Pons (tissue), 1 donor: ENCODE results near the gene TMEM8B.

Experiments used
- DNase-seq: peaks from one replicate; pipeline ENCODE4 v3.0.0-alpha.2; 2016; ENCODE audit warnings: low spot score

TMEM8B gene

DNA sequence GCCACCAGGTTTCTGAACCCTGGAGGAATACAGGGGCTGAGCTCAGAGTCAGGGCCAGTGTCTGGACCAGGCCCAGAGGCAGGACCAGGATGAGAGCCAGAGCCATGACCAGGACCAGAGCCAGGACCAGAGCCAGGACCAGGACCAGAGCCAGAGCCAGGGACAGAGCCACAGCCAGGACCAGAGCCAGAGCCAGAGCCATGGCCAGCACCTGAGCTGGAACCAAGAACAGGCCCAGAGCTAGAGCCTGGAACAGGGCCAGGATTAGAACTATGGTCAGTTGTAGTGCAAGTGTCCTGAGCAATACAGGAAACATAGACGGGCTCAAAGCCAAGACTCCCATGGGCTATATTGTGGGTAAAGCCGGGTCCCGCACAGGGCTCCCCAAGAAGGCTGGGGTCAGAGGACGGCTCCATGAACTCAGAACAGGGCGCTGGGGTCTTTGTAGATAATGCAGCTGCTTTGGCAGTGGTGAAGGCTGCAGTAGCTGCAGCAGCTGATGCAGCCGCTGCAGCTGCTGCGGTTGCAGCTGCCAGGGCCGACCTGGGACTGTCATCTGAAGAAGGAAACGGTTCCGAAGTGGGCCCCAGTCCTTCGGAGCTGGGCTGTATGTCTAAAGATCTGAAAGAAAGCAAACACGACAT, 17.5 kb upstream of the TMEM8B start:
- DNase-seq = peak; percentile 42

DNA sequence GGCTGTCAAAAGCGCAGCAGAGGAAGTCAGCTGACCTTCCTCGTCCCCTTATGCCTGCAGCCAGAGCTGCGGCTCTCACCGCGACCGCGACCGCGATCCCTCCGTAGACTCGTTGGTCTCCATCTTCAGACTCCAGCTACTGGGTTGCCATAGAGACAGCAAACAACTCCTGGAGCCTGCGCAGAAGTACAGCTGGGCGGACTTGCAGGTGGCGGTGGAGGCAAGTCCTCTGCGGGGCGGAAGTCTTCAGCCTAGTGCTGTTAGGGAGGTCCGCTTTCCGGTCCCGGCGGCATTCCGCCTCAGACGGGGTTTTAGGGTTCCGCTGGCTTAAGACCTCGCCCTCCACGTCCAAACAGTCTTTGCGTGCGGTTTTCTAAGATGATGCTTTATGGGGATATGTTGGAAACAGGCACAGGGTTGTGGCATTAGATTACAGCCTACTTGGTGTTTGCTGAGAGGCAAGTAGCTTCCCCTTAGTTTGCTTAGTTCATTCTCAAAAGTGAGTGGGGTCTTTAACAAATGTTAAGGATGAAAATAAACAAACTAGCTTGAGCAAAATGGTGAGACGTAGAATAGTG, 16.9 kb upstream of the TMEM8B start, which contains the start of gene SPAG8:
TSS of gene SPAG8 (minus strand) at position 238 of the 578 bp plus-strand sequence. CDS start at position 123, 115 bp downstream.
- DNase-seq = peak; percentile 95

DNA sequence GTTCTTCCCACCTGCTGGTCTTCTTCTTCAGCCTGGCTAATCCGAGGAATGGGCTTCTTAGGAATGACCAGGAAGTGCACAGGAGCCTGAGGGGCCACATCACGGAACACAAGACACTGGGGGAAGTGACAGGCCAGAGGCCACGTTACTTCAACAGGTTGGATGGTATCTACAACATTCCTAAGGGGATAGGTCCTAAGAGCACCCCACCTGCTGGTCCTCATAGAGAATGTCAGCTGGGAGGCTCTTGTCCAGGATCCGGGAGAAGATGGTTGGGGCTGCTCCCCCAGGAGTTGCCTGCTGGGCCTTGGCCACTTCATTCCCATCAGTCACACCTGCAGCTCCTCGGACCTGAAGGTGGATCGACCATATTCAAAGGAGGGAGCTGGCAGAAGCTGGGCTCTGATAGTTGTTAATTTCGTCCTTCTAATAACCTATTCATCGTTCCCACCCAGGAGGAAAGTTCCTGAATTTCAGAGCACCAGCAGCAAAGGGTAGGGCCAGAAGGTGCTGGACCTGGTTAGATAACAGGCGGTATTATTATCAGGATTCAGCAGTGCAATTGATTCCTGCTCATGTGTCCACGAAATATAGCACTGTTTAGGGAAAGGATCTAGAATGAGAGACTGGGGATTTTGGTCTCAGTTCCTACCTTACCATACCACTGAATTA, 15.5 kb upstream of the TMEM8B start:
- DNase-seq = no peak

DNA sequence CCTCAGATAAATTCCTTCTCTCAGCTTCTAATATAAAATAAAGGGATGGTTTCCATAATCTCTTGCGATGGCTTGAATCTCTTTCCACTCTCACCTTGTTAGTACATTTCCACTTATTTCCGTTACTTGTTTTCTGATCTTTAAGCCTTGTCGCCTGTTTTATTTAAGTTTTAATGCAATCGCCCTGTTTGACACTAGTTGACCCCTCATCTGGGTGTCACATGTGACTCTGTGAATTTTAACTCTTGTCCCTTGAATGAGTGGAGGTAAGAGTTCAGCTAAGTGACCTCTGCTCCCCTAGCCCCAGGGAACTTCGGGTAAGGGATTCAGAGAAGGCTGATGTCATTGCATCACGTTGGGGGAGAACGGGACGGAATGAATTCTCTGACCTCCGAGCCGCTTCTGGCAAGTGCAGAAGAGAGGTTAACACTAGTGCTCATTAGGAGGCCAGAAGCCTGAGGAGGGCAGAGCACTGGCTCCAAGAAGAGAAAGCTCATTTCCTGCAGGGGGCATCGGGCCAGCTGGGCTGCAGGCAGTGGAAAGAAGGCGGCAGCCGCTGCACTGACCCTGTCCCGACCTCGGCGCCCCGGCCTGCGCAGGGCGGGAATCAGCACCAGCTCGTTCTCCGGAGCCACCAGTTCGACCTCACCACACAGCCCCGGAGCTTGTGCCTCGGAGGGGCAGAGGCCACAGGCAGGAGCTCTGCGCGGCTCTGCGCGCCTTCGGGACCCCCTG, 14.8 kb upstream of the TMEM8B start:
- peak; percentile 65 for DNase-seq

DNA sequence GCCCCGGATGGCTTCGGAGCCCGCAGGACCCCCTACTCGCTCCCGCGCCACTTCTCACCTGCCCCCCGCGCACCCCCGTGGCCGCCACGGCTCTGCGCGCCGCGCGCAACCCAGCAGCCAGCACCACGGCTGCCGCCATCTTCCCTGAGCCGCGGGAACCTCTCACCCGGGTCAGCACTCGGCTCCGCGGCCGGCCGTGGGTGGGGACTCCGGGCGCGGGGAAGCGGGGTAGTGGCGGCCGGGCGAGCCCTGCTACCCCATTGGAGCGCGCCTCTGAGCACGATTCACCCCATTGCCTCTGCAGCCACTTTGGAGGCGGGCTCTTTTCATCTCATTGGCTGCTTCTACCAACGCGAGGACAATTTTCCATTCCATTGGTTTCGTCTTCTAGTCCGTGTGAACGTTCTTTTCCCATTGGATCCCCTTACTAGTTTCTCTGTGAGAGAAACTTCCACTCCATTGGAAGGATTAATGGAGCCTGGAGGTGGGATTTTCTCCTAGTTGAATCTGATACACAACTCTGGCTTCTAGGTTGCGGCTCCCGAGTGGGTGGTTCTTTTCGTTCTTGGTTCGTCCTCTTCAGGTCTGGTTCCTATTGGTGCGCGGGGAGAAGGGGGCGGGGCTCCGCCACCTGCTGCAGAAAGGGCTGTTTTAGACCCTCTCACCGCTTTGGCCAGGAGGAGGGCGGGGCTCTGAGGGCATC, 14.0 kb upstream of the TMEM8B start, which contains the start of gene HINT2:
TSS of gene HINT2 (minus strand) at position 202 of the 703 bp plus-strand sequence. CDS start at position 139, 63 bp downstream.
- peak; percentile 100 for DNase-seq

DNA sequence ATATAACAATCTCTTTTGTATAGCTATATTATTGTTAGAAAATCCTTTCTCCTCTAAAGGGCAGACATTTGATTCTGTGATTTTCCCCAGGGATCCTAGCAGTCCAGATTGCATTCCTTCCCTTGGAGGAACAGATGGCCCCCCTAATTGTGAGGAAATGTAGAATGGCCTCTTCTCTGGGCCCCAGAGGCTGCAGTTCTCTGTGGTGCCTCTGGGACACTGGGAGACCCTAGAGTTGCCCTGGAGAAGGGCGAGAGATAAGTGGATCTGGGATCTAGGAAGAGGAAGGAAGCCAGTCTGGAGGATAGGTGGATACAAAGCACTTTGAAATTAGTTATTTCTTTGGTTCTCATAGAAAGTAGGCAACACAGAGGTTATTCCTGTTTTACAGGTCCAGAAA, 12.3 kb upstream of the TMEM8B start:
- no peak for DNase-seq

DNA sequence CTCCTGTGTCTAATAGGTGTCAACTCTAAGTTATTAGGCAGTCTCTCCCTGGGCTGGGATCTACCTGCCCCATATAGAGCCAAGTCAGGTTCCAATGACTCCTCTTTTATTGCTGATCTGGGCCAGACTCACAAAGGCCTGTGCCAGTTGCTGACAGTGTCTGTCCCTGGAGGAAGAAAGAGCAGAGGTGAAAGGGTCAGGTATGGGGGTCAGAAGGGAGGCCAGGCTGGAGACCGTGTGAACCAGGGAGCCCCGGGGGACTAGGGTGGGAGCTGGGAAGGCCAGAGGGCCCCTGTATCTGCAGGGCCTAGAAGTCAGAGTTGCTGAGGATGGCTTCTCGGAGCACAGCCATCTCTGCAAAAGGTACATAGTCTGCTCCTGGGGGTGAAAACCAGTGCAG, 10.7 kb upstream of the TMEM8B start:
- no peak for DNase-seq

DNA sequence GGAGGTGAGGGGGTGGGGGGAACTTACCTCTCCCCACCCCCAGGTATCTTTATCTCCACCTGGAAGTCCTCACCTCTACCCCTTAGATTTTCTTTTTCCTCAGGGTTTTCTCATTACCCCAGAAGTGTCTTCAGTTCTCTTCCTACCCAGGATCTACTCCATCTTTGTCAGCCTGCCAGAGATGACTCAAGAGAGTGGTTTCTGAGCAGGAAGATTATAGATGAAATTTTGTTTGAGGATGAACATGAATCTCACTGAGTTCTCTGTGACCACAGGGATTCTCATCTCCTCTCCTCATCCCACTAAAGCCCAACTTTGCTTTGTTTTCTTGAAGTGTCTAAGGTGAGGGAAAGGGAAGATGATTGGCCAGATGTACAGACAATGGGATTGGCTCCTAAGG, 9.0 kb upstream of the TMEM8B start:
- no peak for DNase-seq

DNA sequence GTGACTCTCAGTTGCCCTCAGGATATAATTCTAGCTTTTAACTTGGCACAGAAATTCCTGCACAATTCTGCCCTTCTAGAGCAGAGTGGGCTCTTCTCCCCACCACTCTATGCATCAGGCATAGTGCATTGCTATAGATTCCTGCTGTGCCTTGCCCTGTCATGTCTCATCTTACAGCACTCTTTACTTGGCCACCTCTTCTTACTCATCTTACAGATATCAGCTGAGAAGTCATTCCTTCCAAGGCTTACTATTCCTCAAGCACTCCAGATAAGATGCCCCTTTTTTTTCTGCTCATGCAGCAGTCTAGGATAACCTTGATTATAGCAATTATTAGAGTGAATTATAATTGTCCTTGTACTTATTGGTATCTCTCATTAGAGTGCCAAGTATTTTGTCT, 6.1 kb upstream of the TMEM8B start:
- DNase-seq = no peak

DNA sequence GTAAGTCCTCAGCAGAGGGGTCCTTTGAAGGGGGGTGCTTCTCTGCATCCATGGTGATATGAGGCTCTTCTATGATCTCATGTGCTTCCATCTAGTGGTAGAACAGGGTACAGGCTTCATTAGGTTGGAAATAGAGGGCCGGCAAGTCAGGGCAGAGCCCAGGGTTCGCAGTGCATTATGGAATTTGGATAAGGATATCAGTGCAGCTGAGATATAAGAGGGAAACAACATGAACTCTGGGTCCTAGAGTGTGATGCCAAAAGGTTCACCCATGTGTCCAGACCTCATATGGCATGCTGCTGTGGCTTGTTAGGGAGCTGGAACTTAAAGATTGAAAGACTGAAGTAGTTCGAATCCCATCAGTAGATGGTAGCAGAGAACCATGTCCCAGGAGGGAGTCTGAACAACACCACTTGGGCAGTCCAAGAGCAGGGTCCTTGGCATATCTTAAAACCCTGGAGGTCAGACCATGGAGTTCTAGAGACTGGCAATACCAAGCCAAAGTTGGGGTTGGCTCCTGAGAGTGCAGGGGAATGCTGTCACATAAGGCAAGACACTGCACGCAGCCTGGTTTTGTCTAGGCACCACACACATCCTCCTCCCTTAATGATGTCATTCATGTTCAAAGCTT, 2.8 kb upstream of the TMEM8B start:
- DNase-seq = peak; percentile 62

DNA sequence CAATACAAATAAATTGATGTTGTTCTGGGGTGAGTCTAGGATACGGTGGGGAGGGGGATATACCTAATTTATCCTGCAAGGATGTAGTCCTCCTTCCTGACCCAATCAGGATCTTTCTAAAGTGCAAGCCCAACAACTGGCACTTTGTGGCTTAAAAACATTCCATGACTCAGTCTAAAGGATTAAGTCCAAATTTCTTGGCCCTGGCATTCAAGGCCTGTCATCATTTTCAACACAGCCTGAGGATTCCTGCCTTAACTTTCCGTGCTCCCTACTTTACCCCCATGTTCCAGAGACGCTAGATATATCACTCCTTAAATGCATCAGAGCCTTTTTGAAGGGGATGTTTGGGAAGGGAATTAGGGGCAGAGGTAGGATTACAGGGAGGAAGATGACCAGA, 1.5 kb upstream of the TMEM8B start:
- DNase-seq = no peak

DNA sequence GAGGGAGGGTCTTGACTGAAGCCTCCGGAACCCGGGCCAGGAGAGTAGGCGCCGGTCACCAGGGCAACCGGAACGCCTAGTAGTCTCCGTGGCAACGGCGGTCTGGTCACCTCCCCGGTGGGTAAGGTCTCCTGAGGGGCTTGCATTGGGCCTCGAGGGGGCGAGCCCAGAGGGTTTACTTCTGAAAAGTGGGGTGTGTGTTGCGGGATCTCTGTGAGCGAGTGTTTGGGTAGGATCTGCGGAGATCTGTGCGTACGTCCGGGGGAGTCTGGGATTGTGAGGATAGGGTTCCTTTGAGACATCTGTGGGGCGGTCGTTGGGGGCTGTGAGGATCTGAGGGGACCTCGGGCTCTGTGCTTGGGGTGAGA, 328 bp upstream of the TMEM8B start, which contains the start of gene FAM221B:
TSS of gene FAM221B (minus strand) at position 17 of the 368 bp plus-strand sequence. CDS start 2,571 bp downstream, outside the sequence.
- DNase-seq = no peak

DNA sequence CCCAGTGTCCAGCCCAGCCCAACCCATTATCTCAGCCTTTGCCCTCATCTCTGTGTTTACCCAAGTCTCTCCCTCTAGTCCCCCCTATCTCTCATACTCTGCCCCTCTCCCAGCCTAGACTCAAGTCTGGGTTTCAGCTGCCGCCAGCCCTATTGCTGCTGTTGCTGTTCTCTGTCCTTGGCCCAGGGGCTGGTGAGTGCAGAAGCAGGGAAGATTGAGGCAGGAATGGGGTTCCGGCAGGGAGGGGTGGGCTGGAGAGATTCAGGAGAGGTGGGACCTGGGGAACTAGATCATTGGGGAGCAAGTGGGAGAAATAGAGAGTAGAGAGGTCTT, 702 bp downstream of the TMEM8B start:
- no peak for DNase-seq

DNA sequence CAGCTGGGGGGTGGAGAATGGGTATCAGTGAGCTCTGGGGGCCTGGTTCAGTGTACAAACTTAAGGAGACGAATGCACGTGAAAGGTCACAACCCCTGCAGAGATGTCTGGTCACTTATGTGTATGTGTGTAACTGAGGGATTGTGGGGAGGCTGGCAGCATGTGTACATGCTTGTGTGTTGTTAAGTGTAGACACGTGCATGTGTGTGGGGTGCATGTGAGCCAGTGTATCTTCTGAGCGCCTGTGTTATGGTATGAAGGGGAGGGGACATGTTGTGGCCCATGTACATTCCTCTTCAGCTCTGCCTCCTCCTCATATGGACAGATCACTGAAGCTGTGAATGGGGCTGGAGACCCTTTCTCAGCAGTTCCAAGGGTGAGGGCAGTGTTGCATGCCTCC, 2.0 kb downstream of the TMEM8B start:
- DNase-seq = no peak

DNA sequence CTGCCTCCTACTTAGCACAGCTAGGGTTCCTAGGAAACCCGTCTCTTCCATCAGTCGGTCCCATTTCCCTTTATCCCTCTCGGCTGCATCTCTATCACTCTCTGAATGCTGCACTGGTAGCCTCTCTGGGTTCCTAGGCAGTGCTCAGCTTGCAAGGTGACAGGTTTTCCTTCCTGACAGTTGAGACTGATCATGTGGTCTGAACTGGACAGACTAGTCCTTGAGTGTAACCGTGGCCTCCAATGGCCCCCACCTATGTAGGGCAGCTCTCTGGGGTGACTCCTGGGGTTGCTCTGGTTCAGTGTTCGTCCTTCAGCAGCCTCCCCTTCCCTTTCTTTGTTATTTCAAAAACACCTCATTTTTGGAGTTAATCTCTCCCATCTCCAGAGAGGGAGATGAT, 3.8 kb downstream of the TMEM8B start:
- DNase-seq = no peak

DNA sequence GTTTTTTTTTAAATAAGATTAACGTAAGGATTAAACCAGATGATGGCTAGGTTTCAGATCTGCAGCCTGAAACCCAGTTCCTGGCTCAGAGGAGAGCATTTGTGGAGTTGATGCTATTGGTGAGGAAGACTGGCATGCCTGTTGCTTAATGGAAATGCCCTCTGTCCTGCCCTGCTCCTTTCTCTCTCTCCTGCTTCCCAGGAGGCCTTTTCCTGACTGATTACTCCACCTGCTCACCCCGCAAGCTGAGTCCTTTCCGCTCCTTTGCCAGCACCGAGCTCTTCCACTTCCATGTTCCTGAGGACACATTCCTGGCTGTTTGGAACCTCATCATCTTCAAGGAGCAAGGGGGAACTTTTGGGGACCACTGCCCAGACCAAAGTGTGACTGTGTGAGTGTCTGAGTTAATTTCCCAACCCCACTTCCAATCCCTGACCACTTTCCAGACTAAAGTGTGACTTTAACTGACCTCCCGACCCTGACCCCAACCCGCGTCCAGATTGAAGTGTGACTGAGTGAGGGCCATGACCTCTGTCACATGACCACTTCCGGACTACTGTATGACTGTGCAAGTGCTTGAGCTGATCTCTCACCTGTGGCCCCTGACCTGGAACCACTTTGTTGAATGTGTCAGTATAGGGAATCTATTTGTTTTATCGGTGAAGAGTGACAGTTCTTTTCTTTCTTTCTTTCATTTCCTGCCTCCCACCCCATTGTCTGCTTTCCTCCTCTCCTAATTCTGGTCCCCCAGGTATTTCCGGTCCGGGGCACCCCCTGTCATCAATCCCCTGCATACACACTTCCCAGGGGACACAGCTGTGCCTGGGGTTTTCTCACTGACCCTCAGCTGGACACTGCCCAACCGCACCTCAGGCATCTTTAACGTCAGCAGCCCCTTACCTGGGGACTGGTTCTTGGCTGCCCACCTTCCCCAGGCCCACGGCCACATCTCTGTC, 5.5 kb downstream of the TMEM8B start:
- DNase-seq = no peak

DNA sequence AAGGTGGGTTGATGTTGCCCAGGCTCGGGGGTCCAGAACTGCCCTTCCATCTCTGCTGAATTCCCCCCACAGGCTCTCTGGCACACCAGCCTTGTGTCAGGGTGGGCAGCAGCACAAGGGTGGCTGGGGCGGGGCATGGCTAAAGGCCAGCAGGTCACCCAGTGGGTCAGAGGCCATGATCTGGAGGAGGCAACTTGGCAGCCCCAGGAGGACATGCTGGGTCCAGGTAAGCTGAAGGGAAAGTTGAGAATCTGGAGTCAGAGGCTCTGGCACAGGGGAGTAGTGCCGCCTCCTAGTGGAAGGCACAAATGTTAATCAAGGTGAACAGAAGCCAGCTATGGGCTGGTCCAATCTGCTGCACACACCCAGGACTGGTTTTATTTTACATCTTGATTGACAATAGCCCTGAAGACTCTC, 6.2 kb downstream of the TMEM8B start:
- no peak for DNase-seq

DNA sequence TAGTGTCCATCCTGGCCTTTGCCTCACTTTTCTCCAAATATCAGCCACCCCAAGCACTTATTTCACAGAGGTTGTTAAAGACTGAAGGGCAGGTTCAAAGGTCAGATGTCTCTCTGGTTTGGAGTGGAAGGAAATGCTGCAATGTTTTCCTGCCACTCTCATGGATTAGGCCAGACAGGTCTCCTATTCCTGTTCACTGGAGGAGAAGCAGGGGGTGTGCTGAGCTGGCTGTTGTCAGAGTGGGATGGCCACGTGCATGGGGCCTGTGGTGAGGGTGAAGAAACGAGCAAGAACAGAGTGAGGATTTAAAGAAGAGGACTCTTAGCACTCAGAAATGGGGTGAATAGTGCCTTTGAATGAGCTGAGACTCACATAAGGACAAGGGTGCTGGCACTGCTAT, 6.7 kb downstream of the TMEM8B start:
- no peak for DNase-seq

DNA sequence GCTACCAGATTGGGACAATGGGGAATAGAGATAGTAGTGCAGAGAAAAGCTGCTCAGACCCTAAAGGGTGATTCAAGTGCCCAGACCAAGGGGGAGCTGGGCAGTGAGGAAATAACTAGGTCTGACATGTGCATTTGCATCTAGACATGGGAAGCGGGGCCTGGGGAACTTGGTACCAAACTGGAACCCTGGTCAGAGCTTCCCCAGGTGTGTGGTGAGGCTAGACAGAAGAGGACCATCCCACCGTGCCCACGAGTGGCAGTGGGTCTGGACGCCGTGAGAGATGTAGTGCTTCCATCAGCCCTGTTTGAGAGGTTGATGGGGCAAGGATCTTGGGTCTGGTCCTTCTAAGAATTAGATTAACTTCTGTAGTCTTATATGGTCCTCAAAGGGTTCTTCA, 7.6 kb downstream of the TMEM8B start:
- DNase-seq = no peak

DNA sequence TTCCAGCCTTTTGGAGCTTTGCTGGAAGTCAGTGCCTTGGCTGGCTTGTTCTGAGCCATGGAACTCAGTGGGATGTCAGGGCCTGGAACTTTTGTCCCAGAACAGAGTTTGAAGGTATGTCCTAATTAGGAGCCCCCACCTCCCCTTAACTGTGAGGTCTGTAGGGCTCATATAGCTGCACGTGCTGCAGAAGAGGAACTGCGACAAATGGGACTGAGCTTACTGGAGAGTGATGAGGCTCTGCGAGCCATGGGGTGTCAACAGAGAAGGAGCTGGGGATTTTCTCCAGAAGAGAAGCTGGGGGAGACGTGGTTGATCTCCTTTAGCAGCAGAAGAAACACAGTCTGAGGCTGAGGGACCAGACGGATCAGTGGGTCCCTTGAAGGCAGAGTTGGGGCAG, 10.9 kb downstream of the TMEM8B start:
- DNase-seq = no peak
